ENCODE measurements around the gene ASB10.

ASB10 gene

GRCh38 chr7:151175793-151176311, 11.2 kb downstream of the ASB10 start:
- Histone ChIP-seq H2AFZ (ENCODE audit: low read depth, low read length) (no peak overlapping the region), H3K36me3 (ENCODE audit: insufficient read depth, low read length) (no peaks in the 10 kb centered on the region), H4K20me1 (ENCODE audit: insufficient read depth, low read length) (0 out of 2 replicates have a peak, but pooled peaks cover 6% of the 10 kb centered on the region), H3K9ac (ENCODE audit: low read depth, low read length) (no peak overlapping the region), H3K9me3 (ENCODE audit: insufficient read depth, low read length, severe bottlenecking) (no peaks in the 10 kb centered on the region), H3K4me2 (ENCODE audit: insufficient read depth, low read length) (no peak overlapping the region), H3K79me2 (ENCODE audit: insufficient read depth, low read length) (no peaks in the 10 kb centered on the region), H3K4me1 (ENCODE audit: insufficient read depth, low read length) (no peaks in the 10 kb centered on the region; the same call in 1 of the 2 replicates), H3K27ac (ENCODE audit: low read length) (no peak overlapping the region), H3K27me3 (ENCODE audit: insufficient read depth, low read length, poor library complexity) (peaks cover 16% of the 10 kb centered on the region), H3K4me3 (ENCODE audit: low read depth in 1 of 2, low read length in 2 of 2) (no peak overlapping the region)
- TF ChIP-seq, protein P1, sequence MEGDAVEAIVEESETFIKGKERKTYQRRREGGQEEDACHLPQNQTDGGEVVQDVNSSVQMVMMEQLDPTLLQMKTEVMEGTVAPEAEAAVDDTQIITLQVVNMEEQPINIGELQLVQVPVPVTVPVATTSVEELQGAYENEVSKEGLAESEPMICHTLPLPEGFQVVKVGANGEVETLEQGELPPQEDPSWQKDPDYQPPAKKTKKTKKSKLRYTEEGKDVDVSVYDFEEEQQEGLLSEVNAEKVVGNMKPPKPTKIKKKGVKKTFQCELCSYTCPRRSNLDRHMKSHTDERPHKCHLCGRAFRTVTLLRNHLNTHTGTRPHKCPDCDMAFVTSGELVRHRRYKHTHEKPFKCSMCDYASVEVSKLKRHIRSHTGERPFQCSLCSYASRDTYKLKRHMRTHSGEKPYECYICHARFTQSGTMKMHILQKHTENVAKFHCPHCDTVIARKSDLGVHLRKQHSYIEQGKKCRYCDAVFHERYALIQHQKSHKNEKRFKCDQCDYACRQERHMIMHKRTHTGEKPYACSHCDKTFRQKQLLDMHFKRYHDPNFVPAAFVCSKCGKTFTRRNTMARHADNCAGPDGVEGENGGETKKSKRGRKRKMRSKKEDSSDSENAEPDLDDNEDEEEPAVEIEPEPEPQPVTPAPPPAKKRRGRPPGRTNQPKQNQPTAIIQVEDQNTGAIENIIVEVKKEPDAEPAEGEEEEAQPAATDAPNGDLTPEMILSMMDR (IDR thresholded peaks at IDR 0.05; ENCODE audit: borderline replicate concordance, extremely low read depth, low read length, poor library complexity, severe bottlenecking), result no peak
- TF ChIP-seq EZH2 (IDR thresholded peaks at IDR 0.05; ENCODE audit: borderline replicate concordance, low read depth, low read length, severe bottlenecking), result no peak
- DNase-seq (no peak), ATAC-seq (ENCODE audit: insufficient read depth, low read depth) (no peak)

DNA sequence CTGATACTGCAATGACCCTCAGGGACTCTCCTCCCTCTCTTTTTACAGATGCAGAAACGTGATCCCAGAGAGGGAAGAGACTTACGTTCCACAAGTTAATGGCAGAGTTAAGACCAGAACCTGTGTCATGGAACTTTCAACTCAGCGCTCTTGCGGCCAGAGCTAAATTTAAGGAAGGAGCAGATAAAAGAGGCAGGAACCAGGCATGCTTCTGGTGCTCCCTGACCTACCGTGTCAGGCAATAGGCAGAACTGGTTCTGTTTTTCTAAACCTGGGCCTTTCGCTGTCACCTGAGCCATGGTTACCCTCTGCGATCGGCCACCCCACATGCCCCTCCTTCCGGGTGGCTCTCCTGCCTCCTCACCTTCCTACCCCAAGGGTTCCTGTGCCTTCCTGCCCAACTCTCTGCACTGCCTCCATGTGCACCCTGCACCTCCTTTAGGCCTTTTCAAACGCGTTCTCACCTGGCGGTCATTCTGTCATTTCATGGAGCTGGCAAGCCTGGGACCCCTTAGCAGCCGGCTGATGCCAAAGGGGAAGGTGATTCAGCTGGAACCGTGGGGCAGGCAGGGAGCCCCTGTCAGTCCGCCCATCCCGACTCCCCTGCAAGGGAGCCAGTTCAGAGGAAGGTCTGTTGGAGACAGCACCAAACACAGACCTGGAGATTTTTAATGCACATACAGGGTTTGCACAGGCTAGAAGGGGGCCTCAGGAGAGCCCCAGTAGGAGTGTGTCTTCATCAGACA, 11.8 kb downstream of the ASB10 start:
- Histone ChIP-seq H3K36me3 (ENCODE audit: insufficient read depth, low read length) (no peaks in the 10 kb centered on the region), H3K9ac (ENCODE audit: low read depth, low read length) (no peak overlapping the region), H3K4me3 (ENCODE audit: low read depth in 1 of 2, low read length in 2 of 2) (no peak overlapping the region), H3K9me3 (ENCODE audit: insufficient read depth, low read length, severe bottlenecking) (no peaks in the 10 kb centered on the region), H3K4me2 (ENCODE audit: insufficient read depth, low read length) (no peak overlapping the region), H3K4me1 (ENCODE audit: insufficient read depth, low read length) (no peaks in the 10 kb centered on the region; the same call in 1 of the 2 replicates), H3K27me3 (ENCODE audit: insufficient read depth, low read length, poor library complexity) (peaks cover 16% of the 10 kb centered on the region), H3K79me2 (ENCODE audit: insufficient read depth, low read length) (no peaks in the 10 kb centered on the region), H4K20me1 (ENCODE audit: insufficient read depth, low read length) (0 out of 2 replicates have a peak, but pooled peaks cover 6% of the 10 kb centered on the region), H3K27ac (ENCODE audit: low read length) (no peak overlapping the region), H2AFZ (ENCODE audit: low read depth, low read length) (no peak overlapping the region)
- no peak for ATAC-seq (ENCODE audit: insufficient read depth, low read depth)
- DNase-seq, result no peak
- TF ChIP-seq, protein P1 (IDR thresholded peaks at IDR 0.05; ENCODE audit: borderline replicate concordance, extremely low read depth, low read length, poor library complexity, severe bottlenecking), result no peak
- no peak for TF ChIP-seq EZH2 (IDR thresholded peaks at IDR 0.05; ENCODE audit: borderline replicate concordance, low read depth, low read length, severe bottlenecking)

DNA sequence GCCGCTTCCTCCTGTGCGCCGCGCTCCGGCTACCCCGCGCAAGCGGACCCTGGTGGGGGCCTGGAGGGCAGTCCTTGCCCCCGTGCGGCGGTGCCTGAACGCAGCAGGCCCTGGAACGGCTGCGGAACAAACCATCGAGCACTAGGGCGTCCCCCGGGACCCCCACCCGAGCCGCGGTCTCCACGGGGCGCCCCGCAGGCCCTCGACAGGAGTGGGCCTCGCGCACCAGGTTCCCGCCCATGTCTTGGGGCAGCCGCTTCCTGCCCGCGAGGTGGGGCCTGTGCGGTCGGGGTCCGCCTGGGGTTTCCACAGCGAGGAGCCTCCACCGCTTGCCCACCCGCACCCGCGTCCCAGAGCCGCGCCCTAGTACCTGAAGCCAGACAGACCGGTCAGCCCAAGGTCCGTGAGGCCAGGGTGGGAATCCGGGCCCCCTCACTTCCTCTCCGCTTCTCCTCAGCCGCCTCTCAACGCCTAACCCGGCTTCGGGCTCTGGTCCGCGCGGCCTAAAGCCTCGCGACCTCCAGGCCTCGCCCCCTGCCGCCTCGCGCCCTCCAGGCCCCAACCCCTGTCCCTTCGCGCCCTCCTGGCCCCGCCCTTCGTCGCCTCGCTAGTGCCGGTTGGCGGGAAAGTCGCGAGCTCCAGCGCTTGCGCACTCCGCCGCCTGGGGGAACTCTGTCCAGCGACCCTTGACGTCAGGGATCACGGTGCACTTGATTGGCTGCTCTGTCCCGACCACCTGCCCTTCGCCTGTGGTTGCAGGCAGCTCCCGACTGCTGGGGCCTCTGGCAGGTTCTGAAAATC, 12.6 kb downstream of the ASB10 start:
- Histone ChIP-seq H3K27ac (ENCODE audit: low read length) (no peak overlapping the region), H3K9me3 (ENCODE audit: insufficient read depth, low read length, severe bottlenecking) (no peaks in the 10 kb centered on the region), H3K4me2 (ENCODE audit: insufficient read depth, low read length) (no peak overlapping the region), H4K20me1 (ENCODE audit: insufficient read depth, low read length) (0 out of 2 replicates have a peak, but pooled peaks cover 6% of the 10 kb centered on the region), H3K4me3 (ENCODE audit: low read depth in 1 of 2, low read length in 2 of 2) (no peak overlapping the region), H3K79me2 (ENCODE audit: insufficient read depth, low read length) (no peaks in the 10 kb centered on the region), H3K4me1 (ENCODE audit: insufficient read depth, low read length) (no peaks in the 10 kb centered on the region; the same call in 1 of the 2 replicates), H3K9ac (ENCODE audit: low read depth, low read length) (no peak overlapping the region), H3K36me3 (ENCODE audit: insufficient read depth, low read length) (no peaks in the 10 kb centered on the region), H3K27me3 (ENCODE audit: insufficient read depth, low read length, poor library complexity) (peaks cover 14% of the 10 kb centered on the region), H2AFZ (ENCODE audit: low read depth, low read length) (no peak overlapping the region)
- no peak for ATAC-seq (ENCODE audit: insufficient read depth, low read depth)
- DNase-seq, result no peak
- no peak for TF ChIP-seq EZH2 (IDR thresholded peaks at IDR 0.05; ENCODE audit: borderline replicate concordance, low read depth, low read length, severe bottlenecking)

All from DND-41 (cell line).